ENCODE results near the gene ANKRD10. TPM values are rescaled to one million over a fixed set of nuclear protein-coding genes. Genes with fewer than 3 reads are reported as not detected.
A peak's percentile ranks its signal among the peaks of the same experiment; 100 is the strongest.

Gene ANKRD10
- total RNA-seq, 2 experiments from 2014 or later: 75.5 to 83.8 TPM

GRCh38 chr13:110907951-110908898 is 6.6 kb downstream of the ANKRD10 start:
- peaks cover 76% of the 10 kb centered on the region for H3K36me3 Mint-ChIP-seq (ENCODE audit: low read depth)
- ATAC-seq (ENCODE audit: poor library complexity) (no peak), DNase-seq (peak in 1 of 14 experiments; percentile 8)
- no peaks in the 10 kb centered on the region for H3K27me3 ChIP-seq (ENCODE audit: control insufficient read depth in 1 of 2, insufficient read depth in 2 of 2, low read length in 2 of 2)
- TF ChIP-seq CTCF (IDR thresholded peaks at IDR 0.05): no peak
- no peak overlapping the region for H3K27ac ChIP-seq (ENCODE audit: low read depth in 1 of 2, low read length in 2 of 2)
- peaks cover 26% of the 10 kb centered on the region for H3K4me1 ChIP-seq (ENCODE audit: insufficient read depth, low read length)
- no peak overlapping the region for H3K27ac Mint-ChIP-seq
- no peaks in the 10 kb centered on the region for H3K27me3 Mint-ChIP-seq
- H3K9me3 Mint-ChIP-seq: no peaks in the 10 kb centered on the region
- H3K4me3 ChIP-seq (ENCODE audit: low read length): no peak overlapping the region
- ChIA-PET POLR2A (no interaction called here), CTCF (no interaction called here)
- H3K4me3 Mint-ChIP-seq: no peak overlapping the region
- no peaks in the 10 kb centered on the region for H3K9me3 ChIP-seq (ENCODE audit: control insufficient read depth in 1 of 2, insufficient read depth in 1 of 2, low read length in 2 of 2)
- peaks cover 67% of the 10 kb centered on the region for H3K36me3 ChIP-seq (ENCODE audit: insufficient read depth, low read length)
- intact Hi-C loops (cut with DNase I, micrococcal nuclease): no loop called here
- H3K4me1 Mint-ChIP-seq (ENCODE audit: low read depth): peaks cover 69% of the 10 kb centered on the region

GRCh38 chr13:110907301-110907700 is 7.6 kb downstream of the ANKRD10 start:
- POLR2A ChIA-PET: no interaction called here
- Mint-ChIP-seq H3K4me1 (ENCODE audit: low read depth) (peaks cover 64% of the 10 kb centered on the region), H3K9me3 (no peaks in the 10 kb centered on the region), H3K36me3 (ENCODE audit: low read depth) (peaks cover 82% of the 10 kb centered on the region), H3K27me3 (no peaks in the 10 kb centered on the region), H3K27ac (no peak overlapping the region), H3K4me3 (no peak overlapping the region)
- Histone ChIP-seq H3K4me3 (ENCODE audit: low read length) (no peak overlapping the region), H3K27ac (ENCODE audit: low read depth in 1 of 2, low read length in 2 of 2) (no peak overlapping the region), H3K27me3 (ENCODE audit: control insufficient read depth in 1 of 2, insufficient read depth in 2 of 2, low read length in 2 of 2) (no peaks in the 10 kb centered on the region), H3K36me3 (ENCODE audit: insufficient read depth, low read length) (peaks cover 74% of the 10 kb centered on the region), H3K9me3 (ENCODE audit: control insufficient read depth in 1 of 2, insufficient read depth in 1 of 2, low read length in 2 of 2) (no peaks in the 10 kb centered on the region), H3K4me1 (ENCODE audit: insufficient read depth, low read length) (peaks cover 17% of the 10 kb centered on the region)
- DNase-seq: no peak
- intact Hi-C loops (cut with DNase I, micrococcal nuclease): no loop called here
- CTCF ChIA-PET: no interaction called here
- no peak for TF ChIP-seq CTCF (IDR thresholded peaks at IDR 0.05)
- no peak for ATAC-seq (ENCODE audit: poor library complexity)

GRCh38 chr13:110904748-110905147 is 10.1 kb downstream of the ANKRD10 start:
- peaks cover 3% of the 10 kb centered on the region for H3K4me1 ChIP-seq (ENCODE audit: insufficient read depth, low read length)
- H3K27ac ChIP-seq (ENCODE audit: low read depth in 1 of 2, low read length in 2 of 2): no peak overlapping the region
- Mint-ChIP-seq H3K9me3 (no peaks in the 10 kb centered on the region), H3K27ac (no peak overlapping the region), H3K36me3 (ENCODE audit: low read depth) (peaks cover 78% of the 10 kb centered on the region), H3K27me3 (no peaks in the 10 kb centered on the region), H3K4me3 (no peak overlapping the region), H3K4me1 (ENCODE audit: low read depth) (peaks cover 42% of the 10 kb centered on the region)
- POLR2A ChIA-PET: interaction anchor here (1.4 to 2.1 kb wide), 2 partner anchors 9 to 11 kb away, joined by 5 to 11 read pairs; partner anchors contain the start of gene ANKRD10
- DNase-seq (no peak), ATAC-seq (ENCODE audit: poor library complexity) (no peak)
- H3K9me3 ChIP-seq (ENCODE audit: control insufficient read depth in 1 of 2, insufficient read depth in 1 of 2, low read length in 2 of 2): no peaks in the 10 kb centered on the region
- no peaks in the 10 kb centered on the region for H3K27me3 ChIP-seq (ENCODE audit: control insufficient read depth in 1 of 2, insufficient read depth in 2 of 2, low read length in 2 of 2)
- peaks cover 72% of the 10 kb centered on the region for H3K36me3 ChIP-seq (ENCODE audit: insufficient read depth, low read length)
- intact Hi-C loops (cut with DNase I, micrococcal nuclease): no loop called here
- CTCF ChIA-PET: interaction anchor here (1.1 to 3.7 kb wide), 2 partner anchors 9 to 10 kb away, joined by 3 to 14 read pairs; partner anchors contain the start of gene ANKRD10
- TF ChIP-seq CTCF (IDR thresholded peaks at IDR 0.05): no peak
- H3K4me3 ChIP-seq (ENCODE audit: low read length): no peak overlapping the region

Data from CD4-positive, alpha-beta T cell (primary cell).